Cardiac muscle cell (in vitro differentiated cells and primary cell): Measurements from ENCODE around the gene COL21A1. TPM values are rescaled to one million over a fixed set of nuclear protein-coding genes. Genes with fewer than 3 reads are reported as not detected.

ENCODE experiments used
- DNase-seq, 2 donors: peaks; one replicate each; pipeline versions ENCODE4 v3.0.0 to v3.0.0-alpha.2; 2010 to 2017; ENCODE audit warnings: low read depth in 1 of 2, low spot score in 1 of 2
- H3K27ac ChIP-seq: fragments of 200-600 bp; sonication (generic); 2 replicates; pipeline ENCODE4 v1.5.1; 2016
- H3K27me3 ChIP-seq: fragments of 200-600 bp; sonication (generic); 2 replicates; pipeline ENCODE4 v1.6.0; 2016; ENCODE audit warnings: control low read depth
- H3K36me3 ChIP-seq: fragments of 200-600 bp; sonication (generic); 2 replicates; pipeline ENCODE4 v1.5.1; 2016; ENCODE audit warnings: control low read depth
- H3K4me1 ChIP-seq: fragments of 200-600 bp; sonication (generic); 2 replicates; pipeline ENCODE4 v1.8.1; 2017; ENCODE audit warnings: low read depth, mild to moderate bottlenecking, mixed run types
- H3K4me3 ChIP-seq: fragments of 200-600 bp; sonication (generic); 2 replicates; pipeline ENCODE4 v1.5.1; 2016; ENCODE audit warnings: mild to moderate bottlenecking
- H3K9me3 ChIP-seq: fragments of 200-600 bp; sonication (generic); 2 replicates; pipeline ENCODE4 v1.5.1; 2017; ENCODE audit warnings: low read depth, mild to moderate bottlenecking, control low read depth
- polyA plus RNA-seq: library from polyadenylated mRNA; unstranded; fragments of >200 nt; fragmentation: Nextera tagmentation; extraction: Ambion mirVana; gene quantifications from 2 replicates; pipeline ENCODE4 v1.2.1, GENCODE V29; 2016
- total RNA-seq: library from RNA; depleted of rRNA; stranded (reverse); fragments of >200 nt; gene quantifications from 2 replicates; pipeline ENCODE4 v1.2.3, GENCODE V29; 2016
- TF ChIP-seq, protein P1 (sequence below): IDR thresholded peaks from 2 replicates; pipeline ENCODE4 v1.5.1; 2012; ENCODE audit warnings: low read depth, mild to moderate bottlenecking, low read length

The COL21A1 gene
- total and polyA plus RNA-seq, 2 experiments from 2014 or later: 0.83 to 1.4 TPM

DNA sequence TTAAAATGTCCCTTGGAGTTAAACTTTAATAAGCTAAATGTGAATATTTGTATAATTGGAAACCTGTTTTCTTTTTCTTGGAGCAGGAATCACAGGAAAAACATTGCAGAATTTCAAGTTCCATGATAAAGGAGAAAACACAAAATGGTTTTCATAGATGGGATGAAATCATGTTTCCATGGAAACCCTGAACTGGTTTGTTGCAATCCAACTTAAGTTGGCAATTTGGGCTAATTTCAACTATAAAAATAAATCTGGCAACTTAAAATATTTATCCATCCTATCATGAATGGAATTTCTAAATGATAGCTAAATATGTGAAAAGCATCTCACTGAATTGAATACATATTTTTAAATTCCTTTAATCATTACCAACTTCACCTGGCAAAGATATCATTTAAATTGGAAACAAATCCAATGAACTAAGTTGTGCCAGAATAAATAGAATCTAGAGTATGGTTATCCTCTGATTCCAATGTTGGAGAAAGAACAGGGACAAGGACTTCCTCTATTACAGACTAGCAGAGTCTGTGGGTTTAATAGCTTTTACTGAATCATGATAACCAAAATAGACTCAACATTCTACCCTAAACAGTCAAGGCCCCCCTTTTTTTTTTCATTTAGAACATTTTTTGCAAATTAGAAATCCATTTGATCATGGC lies 33.2 kb downstream of the COL21A1 start:
- H3K9me3 ChIP-seq: no peaks in the 10 kb centered on the region
- no peak for DNase-seq
- no peak overlapping the region for H3K27ac ChIP-seq
- no peaks in the 10 kb centered on the region for H3K36me3 ChIP-seq
- H3K4me1 ChIP-seq: no peaks in the 10 kb centered on the region
- TF ChIP-seq, protein P1, sequence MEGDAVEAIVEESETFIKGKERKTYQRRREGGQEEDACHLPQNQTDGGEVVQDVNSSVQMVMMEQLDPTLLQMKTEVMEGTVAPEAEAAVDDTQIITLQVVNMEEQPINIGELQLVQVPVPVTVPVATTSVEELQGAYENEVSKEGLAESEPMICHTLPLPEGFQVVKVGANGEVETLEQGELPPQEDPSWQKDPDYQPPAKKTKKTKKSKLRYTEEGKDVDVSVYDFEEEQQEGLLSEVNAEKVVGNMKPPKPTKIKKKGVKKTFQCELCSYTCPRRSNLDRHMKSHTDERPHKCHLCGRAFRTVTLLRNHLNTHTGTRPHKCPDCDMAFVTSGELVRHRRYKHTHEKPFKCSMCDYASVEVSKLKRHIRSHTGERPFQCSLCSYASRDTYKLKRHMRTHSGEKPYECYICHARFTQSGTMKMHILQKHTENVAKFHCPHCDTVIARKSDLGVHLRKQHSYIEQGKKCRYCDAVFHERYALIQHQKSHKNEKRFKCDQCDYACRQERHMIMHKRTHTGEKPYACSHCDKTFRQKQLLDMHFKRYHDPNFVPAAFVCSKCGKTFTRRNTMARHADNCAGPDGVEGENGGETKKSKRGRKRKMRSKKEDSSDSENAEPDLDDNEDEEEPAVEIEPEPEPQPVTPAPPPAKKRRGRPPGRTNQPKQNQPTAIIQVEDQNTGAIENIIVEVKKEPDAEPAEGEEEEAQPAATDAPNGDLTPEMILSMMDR: no peak
- no peak overlapping the region for H3K4me3 ChIP-seq
- no peaks in the 10 kb centered on the region for H3K27me3 ChIP-seq

DNA sequence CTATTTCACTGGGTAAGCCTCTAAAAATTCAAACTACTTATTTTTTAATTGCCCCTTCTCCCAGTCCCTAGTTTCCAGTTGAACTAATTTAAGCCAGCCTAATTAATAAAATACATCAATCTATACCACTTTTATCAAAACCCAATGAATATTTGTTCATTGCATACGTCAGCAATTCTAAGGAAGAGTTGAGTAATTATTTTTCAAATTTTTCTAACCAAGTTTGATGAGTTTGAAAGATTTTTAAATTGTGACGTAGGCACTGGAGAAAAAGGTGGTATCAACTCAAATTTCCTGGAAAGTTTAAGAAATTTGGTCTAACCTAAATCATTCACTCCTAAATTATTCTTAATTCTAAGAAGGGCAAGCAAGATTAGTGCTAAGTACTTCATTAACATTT lies 35.7 kb downstream of the COL21A1 start:
- DNase-seq: no peak
- Histone ChIP-seq H3K36me3 (no peaks in the 10 kb centered on the region), H3K4me1 (no peaks in the 10 kb centered on the region), H3K27me3 (no peaks in the 10 kb centered on the region), H3K4me3 (no peak overlapping the region), H3K9me3 (no peaks in the 10 kb centered on the region), H3K27ac (no peak overlapping the region)
- TF ChIP-seq, protein P1: no peak

DNA sequence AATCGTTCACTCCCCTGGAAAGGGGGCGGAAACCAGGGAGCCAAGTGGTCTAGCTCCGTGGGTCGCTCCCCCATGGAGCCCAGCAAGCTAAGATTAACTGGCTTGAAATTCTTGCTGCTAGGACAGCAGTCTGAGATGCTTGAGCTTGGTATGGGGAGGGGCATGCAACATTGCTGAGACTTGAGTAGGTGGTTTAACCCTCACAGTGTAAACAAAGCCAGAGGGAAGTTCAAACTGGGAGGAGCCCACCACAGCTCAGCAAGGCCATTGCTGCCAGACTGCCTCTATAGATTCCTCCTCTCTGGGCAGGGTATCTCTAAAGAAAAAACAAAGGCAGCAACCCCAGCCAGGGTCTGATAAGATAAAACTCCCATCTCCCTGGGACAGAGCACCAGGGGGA lies 43.2 kb downstream of the COL21A1 start:
- no peak for DNase-seq
- no peak overlapping the region for H3K4me3 ChIP-seq
- H3K27me3 ChIP-seq: no peaks in the 10 kb centered on the region
- H3K9me3 ChIP-seq: no peaks in the 10 kb centered on the region
- H3K4me1 ChIP-seq: no peaks in the 10 kb centered on the region
- no peaks in the 10 kb centered on the region for H3K36me3 ChIP-seq
- no peak overlapping the region for H3K27ac ChIP-seq
- TF ChIP-seq, protein P1: no peak

DNA sequence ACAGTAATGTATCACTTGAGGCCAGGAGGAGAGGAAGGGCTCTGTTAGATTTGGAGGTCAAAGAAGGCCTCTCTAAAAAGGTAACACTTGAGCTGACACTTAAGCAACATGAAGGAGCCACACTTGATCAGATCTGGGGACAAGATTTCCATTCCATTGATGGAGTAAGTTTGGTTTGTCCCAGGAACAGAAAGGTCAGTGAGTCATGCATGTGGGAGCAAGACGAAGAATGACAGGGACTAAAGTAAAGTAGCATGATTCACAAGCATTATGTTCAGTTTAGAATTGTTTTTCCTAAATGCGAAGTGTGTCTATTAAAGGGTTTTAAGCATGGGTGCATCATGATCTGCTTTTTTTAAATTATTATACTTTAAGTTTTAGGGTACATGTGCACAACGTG lies 47.4 kb downstream of the COL21A1 start:
- Histone ChIP-seq H3K27me3 (no peaks in the 10 kb centered on the region), H3K27ac (no peak overlapping the region), H3K4me1 (no peaks in the 10 kb centered on the region), H3K36me3 (no peaks in the 10 kb centered on the region), H3K4me3 (no peak overlapping the region), H3K9me3 (no peaks in the 10 kb centered on the region)
- DNase-seq: no peak
- TF ChIP-seq, protein P1: no peak

DNA sequence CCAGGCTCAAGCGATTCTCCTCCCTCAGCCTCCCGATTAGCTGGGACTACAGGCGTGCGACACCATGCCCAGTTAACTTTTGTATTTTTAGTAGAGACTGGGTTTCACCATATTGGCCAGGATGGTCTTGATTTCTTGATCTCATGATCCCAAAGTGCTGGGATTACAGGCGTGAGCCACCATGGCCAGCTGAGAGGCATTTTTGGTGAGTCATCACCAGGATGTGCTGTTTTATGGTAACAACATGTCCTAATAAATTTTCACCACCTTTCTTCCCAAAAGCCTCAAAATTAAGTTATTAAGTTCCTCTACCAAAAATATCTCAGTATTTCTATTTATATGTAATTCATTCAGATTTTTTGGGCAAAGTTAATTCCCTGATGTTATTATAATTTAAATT lies 53.5 kb downstream of the COL21A1 start:
- H3K27me3 ChIP-seq: no peaks in the 10 kb centered on the region
- H3K4me1 ChIP-seq: no peaks in the 10 kb centered on the region
- TF ChIP-seq, protein P1: no peak

More for the DNA sequence above, 53.5 kb downstream of the COL21A1 start:
- peak in 1 of 2 donors; percentile 27 for DNase-seq
- Histone ChIP-seq H3K4me3 (no peak overlapping the region), H3K36me3 (no peaks in the 10 kb centered on the region), H3K9me3 (no peaks in the 10 kb centered on the region), H3K27ac (no peak overlapping the region)
